HepG2 (cell line): ENCODE measurements around the gene TANC1. TPM values are rescaled to one million over a fixed set of nuclear protein-coding genes. Genes with fewer than 3 reads are reported as not detected.
A peak's percentile ranks its signal among the peaks of the same experiment; 100 is the strongest.

Experiments used
- ATAC-seq: fragments of 200-7000 bp; cut with Tn5 transposase; 3 replicates; pipeline ENCODE4 v1.9.1; 2020; ENCODE audit warnings: mild to moderate bottlenecking, moderate library complexity
- BruUV-seq: library from RNA; stranded (reverse); fragments of 400-500 nt; replicated peaks from 2 replicates; lab custom pipeline; 2021; lab: Mats Ljungman, UMichigan
- CTCF ChIA-PET: fragments of 300-600 bp; formaldehyde crosslinking; extraction: SDS; loops from one replicate; lab custom pipeline; 2021; ENCODE audit warnings: low total read pairs, inconsistent platforms, low intra/inter-chr PET ratio; lab: Yijun Ruan, JAX
- POLR2A ChIA-PET: fragments of 350-600 bp; sonication (Branson Sonifier 250); formaldehyde crosslinking; loops from one replicate; lab custom pipeline; 2020; ENCODE audit warnings: antibody characterized with exemption, inconsistent platforms; lab: Yijun Ruan, JAX
- DNase-seq: peaks from one replicate; pipeline ENCODE4 v3.0.0-alpha.2; 2015; ENCODE audit warnings: low spot score
- FAIRE-seq: peaks from 3 replicates; lab custom pipeline; 2011; peaks lifted over from hg19 to GRCh38; lab: Jason Lieb, UNC
- H2AFZ ChIP-seq: one replicate; pipeline ENCODE4 v1.6.1; 2011; ENCODE audit warnings: low read length, inconsistent platforms
- H3K27ac ChIP-seq: fragments of 300-600 bp; 3 replicates; pipeline ENCODE4 v1.8.0; 2011; ENCODE audit warnings: mixed run types, mild to moderate bottlenecking, mixed read lengths, low read length, inconsistent platforms; ENCODE audit not compliant: insufficient read depth; ENCODE audit errors: extremely low read length
- H3K27me3 ChIP-seq, 2 experiments: fragments of 200-600 bp in 1 of 2; 2 replicates in 1 of 2; 3 replicates in 1 of 2; pipeline versions ENCODE4 v1.6.0 to v1.8.0; 2011; ENCODE audit warnings: low read length in 2 of 2, mild to moderate bottlenecking in 2 of 2, moderate library complexity in 2 of 2, inconsistent platforms in 1 of 2; ENCODE audit not compliant: insufficient read depth in 2 of 2, control insufficient read depth in 1 of 2
- H3K36me3 ChIP-seq, 2 experiments: fragments of 200-600 bp in 1 of 2; replicated peaks in 1 of 2; 2 replicates in 1 of 2; 3 replicates in 1 of 2; pipeline versions ENCODE4 v1.5.1 to v1.8.0; 2011; ENCODE audit warnings: low read length in 2 of 2, inconsistent platforms in 1 of 2; ENCODE audit not compliant: insufficient read depth in 2 of 2, control insufficient read depth in 1 of 2
- H3K4me1 ChIP-seq: 2 replicates; pipeline ENCODE4 v1.5.1; 2012; ENCODE audit warnings: low read length, inconsistent platforms; ENCODE audit not compliant: insufficient read depth
- H3K4me2 ChIP-seq: 2 replicates; pipeline ENCODE4 v1.6.0; 2011; ENCODE audit warnings: low read depth, low read length, inconsistent platforms
- H3K4me3 ChIP-seq, 3 experiments: fragments of 200-600 bp in 1 of 3; sonication (generic), shearing (Covaris generic) in 1 of 3; replicated peaks in 1 of 3; 2 replicates each; pipeline ENCODE4 v1.5.1; 2011 to 2016; ENCODE audit warnings: low read length in 3 of 3, inconsistent platforms in 2 of 3, low read depth in 2 of 3, mild to moderate bottlenecking in 2 of 3, control low read depth in 1 of 3, mixed read lengths in 1 of 3; ENCODE audit not compliant: insufficient read depth in 1 of 3
- H3K79me2 ChIP-seq: one replicate; pipeline ENCODE4 v1.6.1; 2011; ENCODE audit warnings: low read length, inconsistent platforms; ENCODE audit not compliant: insufficient read depth
- H3K9ac ChIP-seq: 2 replicates; pipeline ENCODE4 v1.6.0; 2011; ENCODE audit warnings: mild to moderate bottlenecking, low read depth, low read length, inconsistent platforms; ENCODE audit not compliant: insufficient read depth
- H3K9me3 ChIP-seq: 2 replicates; pipeline ENCODE4 v1.5.1; 2012; ENCODE audit warnings: mild to moderate bottlenecking, low read length
- H4K20me1 ChIP-seq: 2 replicates; pipeline ENCODE4 v1.6.0; 2011; ENCODE audit warnings: inconsistent platforms, mild to moderate bottlenecking, low read length, moderate library complexity; ENCODE audit not compliant: insufficient read depth
- ARID3A ChIP-seq: IDR thresholded peaks from 2 replicates; pipeline ENCODE4 v1.6.1; 2012; ENCODE audit warnings: low read depth, low read length, improper control_type of control experiment
- ZNF318 ChIP-seq: sonication (generic); formaldehyde crosslinking; IDR thresholded peaks from 2 replicates; pipeline ENCODE4 v1.4.0; 2020; ENCODE audit warnings: mild to moderate bottlenecking, missing genetic modification reagents
- ZNF503 ChIP-seq: sonication (generic); formaldehyde crosslinking; IDR thresholded peaks from 2 replicates; pipeline ENCODE4 v1.4.0; 2020; ENCODE audit warnings: missing genetic modification reagents
- WGBS: methylation state at CpG from one replicate; pipeline ENCODE4 v1.1.6; 2017; ENCODE audit warnings: low lambda C conversion rate; 5-methylcytosine and 5-hydroxymethylcytosine counted together
- in situ Hi-C: cut with HindIII; loops from 2 replicates; pipeline ENCODE4 v1.10.0; 2017; ENCODE audit warnings: low pct_unique_long_range_greater_than_20kb; ENCODE audit not compliant: extremely low pct_ligation_motif_present
- intact Hi-C: fragments of 100-400 bp; cut with micrococcal nuclease; formaldehyde crosslinking; loops from one replicate; pipeline ENCODE4 v1.10.0; 2022; ENCODE audit not compliant: unreplicated experiment
- polyA plus RNA-seq, 8 experiments: library from polyadenylated mRNA; depleted of rRNA in 3 of 8; stranded (reverse) in 7 of 8; unstranded in 1 of 8; fragments of >200 nt; fragmentation: Illumina TruSeq in 4 of 8; extraction: Trizol in 4 of 8; gene quantifications; 2 replicates each; pipeline versions ENCODE4 v1.2.1 to v1.2.3, GENCODE V29; 2011 to 2016; ENCODE audit warnings: low read depth in 4 of 8, missing spikeins in 1 of 8, mixed read lengths in 1 of 8; ENCODE audit not compliant: insufficient read depth in 1 of 8
- total RNA-seq, 5 experiments: library from RNA; depleted of rRNA; stranded (reverse); fragments of >200 nt; fragmentation: Illumina TruSeq; extraction: Trizol; gene quantifications; 2 replicates each; pipeline ENCODE4 v1.2.3, GENCODE V29; 2016; ENCODE audit warnings: low read depth in 1 of 5

TANC1 gene
- total and polyA plus RNA-seq, 2 of the 13 experiments (the other 11 are each of a cell fraction or from before 2014, with no cell fraction given) = 2.3 to 5.6 TPM

GRCh38 chr2:158996378-158996993 lies 28.0 kb downstream of the TANC1 start:
- CTCF ChIA-PET = interaction anchor here (1.2 kb wide), 1 partner anchor 95 kb away, joined by 3 read pairs; no protein-coding TSS in a partner anchor
- H2AFZ ChIP-seq = no peak overlapping the region
- no TSS peak for BruUV-seq
- TF ChIP-seq ZNF318 (no peak), ARID3A (peak; percentile 52; the same call in 1 of the 2 replicates), ZNF503 (no peak)
- TF ChIP-seq, all 625 proteins: peak for 1
- Histone ChIP-seq H3K9ac (no peak overlapping the region), H4K20me1 (no peaks in the 10 kb centered on the region), H3K79me2 (no peaks in the 10 kb centered on the region), H3K9me3 (no peaks in the 10 kb centered on the region), H3K27ac (no peak overlapping the region), H3K36me3 (no peaks in the 10 kb centered on the region), H3K4me3 (no peak overlapping the region), H3K4me2 (no peak overlapping the region), H3K4me1 (peaks cover 74% of the 10 kb centered on the region), H3K27me3 (no peaks in the 10 kb centered on the region)
- DNase-seq = no peak
- WGBS = 85% methylated on average over 4 of the region's 4 CpGs
- POLR2A ChIA-PET = no interaction called here
- no peak for ATAC-seq
- peak; percentile 12 for FAIRE-seq
- in situ Hi-C loops = no loop called here
- intact Hi-C loops = loop anchor here (5.0 kb wide), 1 partner anchor 121 kb away; no protein-coding TSS in a partner anchor
